HG02610 (cell line): ENCODE measurements around the gene MBOAT7.
"Not testable (repeated sequence)": the region's sequence is repeated elsewhere in the genome, so short reads cannot be mapped to it uniquely, and the experiment has no call there.

Experiments used
- ATAC-seq: cut with Tn5 transposase; IDR thresholded peaks from one replicate; pipeline ENCODE4 v1.9.1; 2021; ENCODE audit warnings: mild to moderate bottlenecking, moderate library complexity; ENCODE audit not compliant: unreplicated experiment

The MBOAT7 gene

DNA sequence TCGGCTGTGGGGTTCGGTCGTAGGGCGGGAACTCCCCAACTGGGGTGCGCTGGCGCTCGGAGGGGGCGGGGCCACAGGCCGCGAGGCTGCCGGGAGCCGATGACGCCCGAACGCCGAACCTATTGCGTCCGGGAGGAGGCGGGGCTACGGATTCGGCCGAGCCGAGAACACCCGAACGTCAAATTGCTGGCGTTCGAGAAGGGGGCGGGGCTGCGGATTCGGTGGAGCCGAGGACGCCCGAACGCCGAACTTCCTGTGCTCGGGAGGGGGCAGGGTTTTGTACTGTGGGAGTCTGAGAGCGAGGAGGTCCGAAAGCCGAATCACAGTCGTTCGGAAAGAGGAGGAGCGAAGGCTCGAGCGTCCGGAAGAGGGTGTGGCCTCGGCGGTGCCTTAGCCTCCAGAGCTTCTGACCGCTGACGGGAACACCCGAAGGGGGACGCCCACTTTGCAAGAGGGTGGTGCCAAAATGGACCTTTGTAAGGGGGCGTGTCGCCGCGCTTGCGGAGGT is 1.2 kb upstream of the MBOAT7 start:
- ATAC-seq, result peak; percentile 49

DNA sequence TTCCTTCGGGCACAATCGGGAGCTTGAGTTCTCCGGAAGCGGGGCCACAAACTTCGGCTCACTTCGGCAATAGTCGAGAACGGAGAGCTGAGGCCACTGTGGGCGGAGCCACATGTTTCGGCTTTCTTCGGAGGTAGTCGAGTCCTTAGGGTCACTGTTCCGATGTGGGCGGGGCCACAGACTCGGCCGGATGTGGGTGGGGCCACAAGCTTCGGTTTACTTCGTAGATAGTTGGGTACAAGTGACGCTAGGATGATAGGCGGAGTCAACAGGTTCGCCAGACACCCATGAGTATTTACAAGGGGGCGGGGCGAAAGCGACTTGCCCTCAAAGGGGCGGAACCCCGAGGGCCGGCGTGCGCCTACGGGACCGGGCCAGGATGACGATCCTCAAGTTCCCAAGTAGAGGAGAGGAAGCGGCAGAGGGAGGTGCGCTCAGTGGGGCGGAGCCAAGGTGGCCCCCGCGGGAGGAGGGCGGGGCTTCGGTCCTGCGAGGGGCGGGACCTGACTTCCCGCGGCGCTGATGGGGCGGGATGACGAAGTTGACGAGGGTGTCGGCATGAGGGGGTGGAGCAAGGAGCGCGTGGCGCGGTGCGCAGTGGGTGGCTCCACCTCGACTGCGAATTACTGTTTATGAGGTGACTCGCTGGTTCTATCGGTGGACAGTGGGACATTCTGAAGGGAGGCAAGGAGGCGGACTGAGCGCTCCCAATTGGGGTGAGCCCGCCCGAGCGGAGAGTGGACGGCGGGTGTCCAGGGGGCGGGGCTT is 539 bp upstream of the MBOAT7 start:
- ATAC-seq, result peak; percentile 48

DNA sequence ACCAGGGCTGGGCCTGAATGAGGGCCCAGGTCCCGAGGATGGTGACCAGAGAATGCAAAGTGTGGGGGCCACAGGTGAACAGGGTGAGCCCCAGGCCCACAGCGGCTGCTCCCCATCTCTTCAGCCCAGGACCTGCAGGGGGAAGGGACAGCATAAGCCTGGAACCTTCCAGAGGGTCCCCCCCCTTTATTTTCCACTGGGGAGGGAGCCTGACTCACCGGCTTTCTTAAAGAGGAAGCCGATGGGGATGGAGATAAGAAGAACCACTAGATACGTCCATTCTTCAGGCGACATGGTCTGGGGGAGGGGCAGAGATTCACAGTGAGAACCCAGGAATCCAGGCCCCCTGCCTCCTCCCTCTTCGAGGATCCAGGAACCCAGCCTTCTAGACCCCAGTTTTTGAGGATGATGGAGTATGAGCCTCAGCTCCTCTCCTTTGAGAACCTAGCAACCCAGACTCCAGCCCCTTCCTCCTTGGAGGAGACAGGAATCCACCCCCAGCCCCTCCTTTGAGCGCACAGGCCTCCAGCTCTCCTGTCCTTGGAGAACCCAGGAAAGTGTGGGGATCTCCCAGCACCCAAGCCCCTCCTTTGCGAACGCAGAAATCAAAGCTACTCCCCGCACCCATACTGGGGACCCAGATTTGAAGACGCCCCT is 1.0 kb downstream of the MBOAT7 start:
- ATAC-seq, result no peak

DNA sequence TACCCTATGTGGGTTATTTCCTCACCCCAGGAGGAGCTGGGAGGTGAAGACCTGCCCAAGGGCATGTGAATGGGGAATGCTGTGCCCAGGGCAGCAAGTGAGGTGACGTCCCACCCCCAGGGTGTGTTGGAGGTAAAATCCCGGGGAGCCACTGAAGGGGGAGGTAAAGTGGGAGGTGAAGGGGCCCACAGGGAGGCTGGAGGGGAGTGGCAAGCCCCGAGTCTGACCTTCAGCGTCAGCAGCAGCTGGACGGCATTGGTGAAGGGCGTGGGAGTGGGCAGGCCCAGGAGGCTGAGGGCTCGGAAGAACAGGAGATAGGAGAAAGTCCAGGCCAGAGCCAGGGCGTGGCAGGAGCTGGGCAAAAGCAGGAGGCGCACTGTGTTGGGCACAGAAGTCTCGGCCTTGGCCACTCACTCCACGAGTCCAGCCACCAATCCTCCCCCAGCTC is 2.4 kb downstream of the MBOAT7 start:
- no peak for ATAC-seq

DNA sequence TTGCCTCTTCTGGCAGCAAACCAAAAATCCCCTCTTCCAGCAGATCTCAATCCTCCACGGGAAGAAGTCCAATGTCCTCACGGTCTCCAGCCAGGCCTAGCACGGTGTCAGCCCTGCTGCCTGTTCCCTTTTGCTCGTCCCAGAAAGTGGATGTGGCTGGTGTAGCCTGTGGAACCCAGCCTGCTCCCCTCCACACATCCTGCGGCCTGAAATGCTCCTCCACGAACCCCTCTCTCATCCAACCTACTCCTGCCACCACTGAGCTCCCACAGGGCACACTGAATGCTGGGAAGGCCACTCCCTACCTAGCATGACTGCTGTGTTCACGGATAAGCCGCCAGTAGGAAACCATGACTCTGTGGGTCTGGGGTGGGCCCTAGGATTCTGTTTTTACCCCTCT is 3.0 kb downstream of the MBOAT7 start:
- ATAC-seq, result no peak

DNA sequence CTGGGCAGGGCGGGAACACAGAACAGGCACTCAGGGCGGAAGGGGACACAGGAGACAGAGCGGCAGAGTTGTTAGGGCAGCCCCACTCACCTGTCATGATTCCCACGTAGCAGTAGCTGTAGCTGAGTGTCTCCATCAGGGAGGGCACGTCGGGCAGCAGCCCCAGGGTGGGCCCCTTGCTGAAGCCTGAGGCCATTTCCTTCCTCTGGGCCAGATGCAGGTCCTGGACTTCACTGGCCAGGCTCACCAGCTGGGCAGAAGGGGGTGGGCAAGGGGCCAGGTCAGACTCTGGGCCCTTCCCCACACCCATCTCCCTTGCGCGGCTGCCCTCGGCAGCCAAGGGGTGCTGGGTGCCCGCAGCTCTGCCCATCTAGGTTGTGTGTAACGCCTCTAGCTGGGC is 5.9 kb downstream of the MBOAT7 start:
- no peak for ATAC-seq

DNA sequence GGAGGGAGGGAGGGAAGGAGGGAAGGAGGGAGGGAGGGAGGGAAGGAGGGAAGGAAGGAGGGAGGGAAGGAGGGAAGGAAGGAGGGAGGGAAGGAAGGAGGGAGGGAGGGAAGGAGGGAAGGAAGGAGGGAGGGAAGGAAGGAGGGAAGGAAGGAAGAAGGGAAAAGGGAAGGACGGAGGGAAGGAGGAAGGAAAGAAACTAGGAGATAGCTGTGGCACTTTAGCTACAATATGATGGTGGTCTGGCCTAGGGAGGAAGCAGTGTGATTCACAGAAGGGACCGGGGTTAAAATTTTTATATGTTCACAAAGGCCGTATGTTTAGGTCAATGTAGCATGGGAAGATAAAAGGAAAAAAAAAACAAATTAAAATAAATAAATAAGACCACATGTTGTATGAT is 7.5 kb downstream of the MBOAT7 start:
- not testable (repeated sequence) for ATAC-seq

DNA sequence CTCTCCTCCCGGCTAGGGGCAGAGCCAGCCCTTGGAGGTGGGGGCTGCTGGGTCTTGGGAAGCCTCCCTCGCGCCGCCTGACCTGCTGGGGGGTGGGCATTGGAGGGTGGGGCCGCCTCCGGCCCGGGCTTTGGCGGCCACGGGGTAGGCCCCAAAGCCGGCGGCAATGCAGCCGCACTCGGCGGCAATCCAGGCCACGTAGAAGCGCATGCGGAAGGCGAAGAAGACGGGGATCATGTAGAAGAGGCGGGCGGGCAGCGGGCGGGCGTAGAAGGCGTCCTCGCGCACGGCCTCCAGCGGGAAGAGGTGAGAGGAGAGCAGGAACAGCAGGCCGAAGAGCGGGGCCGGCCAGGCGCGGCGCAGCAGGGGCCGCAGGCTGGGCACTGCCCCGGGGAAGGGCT is 8.7 kb downstream of the MBOAT7 start:
- no peak for ATAC-seq

DNA sequence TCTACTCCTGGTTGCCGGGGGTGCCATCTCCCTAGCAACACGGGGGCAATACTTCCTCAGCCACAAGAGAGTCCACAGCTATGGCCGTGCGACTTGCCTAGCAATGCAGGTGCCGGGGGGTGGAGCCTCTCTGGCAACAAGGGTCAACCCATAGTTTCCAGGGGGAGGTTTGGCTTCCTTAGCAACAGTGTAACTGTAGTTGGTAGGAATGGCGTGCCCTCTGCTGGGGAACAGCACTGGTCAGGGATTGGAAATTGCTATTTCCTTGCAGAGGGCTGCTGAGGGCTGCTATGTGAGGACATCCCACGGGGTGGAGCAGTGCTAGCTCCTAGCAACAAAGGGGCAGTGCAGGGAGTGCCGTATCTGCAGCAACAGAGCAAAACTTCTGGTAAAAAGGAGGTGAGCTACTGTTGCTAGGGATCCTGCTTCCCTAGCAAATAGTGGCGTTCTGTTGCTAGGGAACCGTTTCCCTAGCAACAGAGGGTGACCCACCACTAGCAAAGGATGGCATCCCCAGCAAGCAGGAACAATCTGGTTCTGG is 9.4 kb downstream of the MBOAT7 start:
- ATAC-seq, result no peak

DNA sequence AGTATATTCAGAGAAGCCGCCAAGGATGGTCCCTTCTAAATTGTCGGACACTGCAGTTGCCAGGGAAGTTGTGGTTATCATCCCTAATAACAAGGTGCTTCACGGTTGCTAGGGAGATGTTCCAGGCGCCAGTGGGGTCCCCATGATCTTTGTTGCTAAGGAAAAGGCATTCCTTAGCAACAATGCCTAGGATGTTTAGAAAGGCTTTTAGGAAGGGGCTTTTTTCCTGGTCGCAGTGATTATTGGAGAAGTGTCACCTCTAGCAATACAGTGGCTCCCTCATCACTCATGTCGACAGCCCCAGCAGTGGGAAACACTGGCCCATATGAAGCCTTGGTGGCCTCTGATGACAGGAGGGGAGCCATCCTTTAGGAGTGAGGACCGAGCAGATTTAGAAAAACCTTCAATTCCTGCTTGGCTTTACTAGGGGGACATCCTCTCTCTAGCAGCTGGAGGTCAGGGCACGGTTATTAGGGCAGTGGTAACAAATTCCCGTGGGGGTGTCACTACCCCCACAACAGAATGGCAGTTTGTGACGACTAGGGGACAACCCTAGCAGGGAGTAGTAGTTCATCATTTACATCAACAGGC is 10.0 kb downstream of the MBOAT7 start:
- no peak for ATAC-seq

DNA sequence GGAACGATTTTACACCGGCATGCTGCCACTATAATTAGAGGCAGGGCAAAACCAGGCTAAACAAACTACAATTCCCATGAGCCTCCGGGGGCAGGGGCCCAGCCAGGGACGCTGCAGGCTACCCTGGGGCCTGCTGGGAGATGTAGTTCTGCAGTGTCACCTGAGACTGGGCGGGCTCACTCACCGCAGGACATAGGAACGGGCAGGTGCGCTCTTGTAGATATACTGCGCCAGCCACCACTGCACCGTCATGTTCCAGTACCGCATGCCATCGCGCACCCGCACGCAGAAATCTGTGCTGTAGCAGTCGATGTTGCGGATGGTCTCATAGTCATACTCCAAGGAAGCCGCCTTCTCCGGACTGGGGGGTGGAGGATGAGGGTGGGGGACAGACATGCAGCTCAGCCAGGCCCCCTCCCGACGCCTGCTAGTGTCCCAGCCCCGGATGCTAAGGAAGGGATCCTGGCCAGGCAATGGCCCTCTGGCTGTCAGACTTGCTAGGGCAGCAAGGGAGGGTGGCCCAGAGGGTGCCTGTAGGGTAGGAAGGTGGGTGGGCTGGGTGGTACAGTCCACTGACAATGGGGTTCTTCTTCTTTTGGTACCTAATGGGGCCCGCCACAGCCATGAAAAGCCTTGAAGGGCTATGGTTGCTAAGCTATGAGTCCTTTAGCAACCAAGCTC is 10.7 kb downstream of the MBOAT7 start:
- no peak for ATAC-seq

DNA sequence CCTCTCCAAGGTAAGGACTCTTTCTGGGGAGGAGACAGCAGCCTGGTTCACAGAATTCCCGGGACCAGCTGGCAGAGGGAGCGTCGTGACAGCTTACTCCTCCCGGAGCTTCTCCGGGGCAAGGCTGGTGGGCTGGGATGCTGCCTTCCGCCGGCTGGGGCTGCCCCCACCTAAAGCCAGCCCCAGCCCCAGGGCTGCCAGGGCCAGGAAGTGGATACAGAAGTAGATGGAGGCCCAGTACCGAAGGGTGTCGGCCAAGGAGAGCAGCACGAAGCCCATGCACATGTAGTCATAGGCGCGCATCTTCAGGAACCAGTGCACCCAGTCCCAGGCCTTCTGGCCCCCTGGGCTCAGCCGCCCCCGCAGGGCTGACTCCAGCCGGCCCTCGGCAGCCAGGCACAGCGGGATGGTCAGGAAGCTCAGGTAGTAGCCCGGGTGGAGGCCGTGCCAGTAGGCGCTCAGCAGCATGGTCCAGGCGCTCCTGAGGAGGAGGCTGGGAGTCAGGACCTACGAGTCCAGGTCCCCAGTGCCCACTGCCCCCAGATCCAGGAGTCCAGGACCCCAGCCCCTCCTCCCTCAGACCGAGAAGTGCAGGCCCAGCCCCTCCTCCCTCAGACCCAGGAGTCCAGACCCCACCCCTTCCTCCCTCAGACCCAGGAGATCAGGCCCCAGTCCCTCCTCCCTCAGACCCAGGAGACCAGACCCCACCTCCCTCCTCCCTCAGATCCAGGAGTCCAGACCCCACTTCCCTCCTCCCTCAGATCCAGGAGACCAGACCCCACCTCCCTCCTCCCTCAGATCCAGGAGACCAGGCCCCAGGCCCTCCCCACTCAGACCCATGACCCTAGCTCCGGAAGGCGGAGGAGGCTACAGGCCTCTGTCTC is 15.2 kb downstream of the MBOAT7 start:
- no peak for ATAC-seq

DNA sequence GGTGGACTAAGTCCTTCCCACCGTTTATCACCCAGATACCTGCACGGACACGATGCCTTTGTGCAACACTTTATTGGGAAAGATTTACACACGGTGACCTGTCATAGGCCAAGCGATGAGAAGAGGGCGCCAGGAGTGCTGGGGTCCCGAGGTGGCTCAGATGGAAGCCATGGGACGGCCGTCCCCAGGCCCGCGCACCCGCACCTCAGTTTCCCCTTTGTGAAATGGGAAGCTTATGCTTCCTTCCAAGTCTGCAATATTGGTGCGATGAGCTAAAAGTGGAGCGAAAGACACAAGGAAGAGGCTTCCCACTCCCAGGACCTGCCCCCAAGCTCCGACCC is 16.1 kb downstream of the MBOAT7 start:
- no peak for ATAC-seq

DNA sequence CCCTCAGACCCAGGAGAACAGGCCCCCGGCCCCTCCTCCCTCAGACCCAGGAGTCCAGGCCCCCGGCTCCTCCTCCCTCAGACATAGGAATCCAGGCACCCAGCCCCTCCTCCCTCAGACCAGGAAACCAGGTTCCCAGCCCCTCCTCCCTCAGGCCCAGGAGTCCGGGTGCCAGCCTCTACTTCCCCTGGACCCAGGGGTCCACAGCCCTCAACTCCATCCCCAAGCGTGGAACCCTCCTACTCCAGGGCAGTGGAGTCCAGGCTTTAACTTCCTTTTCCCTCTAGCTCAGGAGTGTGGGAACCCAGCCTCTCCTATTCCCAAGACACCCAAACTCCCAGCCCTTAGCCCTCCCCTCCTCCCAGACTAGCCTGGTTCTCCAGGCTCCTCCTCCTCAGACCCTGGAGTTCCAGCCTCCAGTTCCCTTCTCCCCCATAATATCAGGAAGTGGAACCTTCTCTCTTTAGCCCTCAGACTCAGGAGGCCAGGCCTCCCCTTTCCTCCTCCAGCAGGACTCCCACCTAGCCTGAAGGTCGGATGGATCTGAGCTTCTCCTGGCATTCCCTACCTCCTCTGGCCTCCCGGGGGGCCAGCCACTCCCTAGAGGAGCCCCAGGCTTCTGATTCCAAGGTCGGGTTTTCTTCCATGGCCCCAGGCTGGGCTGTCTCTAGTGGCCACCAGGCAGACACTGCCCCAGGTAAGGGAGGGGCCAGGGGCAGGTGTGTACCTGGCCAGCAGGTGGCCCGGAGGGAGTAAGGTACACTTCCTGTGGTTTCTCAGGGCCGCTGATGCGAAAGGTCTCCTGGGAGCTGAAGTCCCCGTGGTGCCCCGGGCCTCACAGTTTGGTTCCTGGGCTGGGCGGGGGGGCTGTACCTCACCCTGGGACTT is 16.7 kb downstream of the MBOAT7 start, which contains the start of gene TMC4:
TSS of gene TMC4 (minus strand) at position 690 of the 888 bp plus-strand sequence. CDS start at position 647, 43 bp downstream.
- ATAC-seq, result no peak

DNA sequence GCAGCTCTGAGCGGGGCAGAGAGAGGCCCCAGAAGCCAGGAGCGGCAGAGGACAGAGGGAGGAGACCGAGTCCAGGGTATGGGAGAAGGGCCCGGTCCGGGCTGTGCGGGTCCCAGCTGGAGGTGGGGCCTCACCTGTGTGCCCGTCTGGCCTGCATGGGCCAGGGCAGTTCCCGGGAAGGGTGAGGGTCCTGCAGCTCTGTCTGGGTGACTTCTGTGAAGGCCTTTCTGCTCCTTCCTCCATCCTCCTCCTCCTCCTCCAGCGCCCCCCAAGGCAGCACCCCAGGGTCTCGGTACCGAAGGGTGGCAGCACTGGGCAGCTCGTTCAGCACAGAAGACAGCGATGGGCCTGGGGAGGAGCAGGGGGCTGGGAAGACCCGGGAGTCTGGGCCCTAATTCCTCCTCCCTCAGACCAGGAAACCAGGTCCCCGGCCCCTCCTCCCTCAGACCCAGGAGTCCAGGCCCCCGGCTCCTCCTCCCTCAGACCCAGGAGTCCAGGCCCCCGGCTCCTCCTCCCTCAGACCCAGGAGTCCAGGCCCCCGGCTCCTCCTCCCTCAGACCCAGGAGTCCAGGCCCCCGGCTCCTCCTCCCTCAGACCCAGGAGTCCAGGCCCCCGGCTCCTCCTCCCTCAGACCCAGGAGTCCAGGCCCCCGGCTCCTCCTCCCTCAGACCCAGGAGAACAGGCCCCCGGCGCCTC is 17.5 kb downstream of the MBOAT7 start:
- not testable (repeated sequence) for ATAC-seq

DNA sequence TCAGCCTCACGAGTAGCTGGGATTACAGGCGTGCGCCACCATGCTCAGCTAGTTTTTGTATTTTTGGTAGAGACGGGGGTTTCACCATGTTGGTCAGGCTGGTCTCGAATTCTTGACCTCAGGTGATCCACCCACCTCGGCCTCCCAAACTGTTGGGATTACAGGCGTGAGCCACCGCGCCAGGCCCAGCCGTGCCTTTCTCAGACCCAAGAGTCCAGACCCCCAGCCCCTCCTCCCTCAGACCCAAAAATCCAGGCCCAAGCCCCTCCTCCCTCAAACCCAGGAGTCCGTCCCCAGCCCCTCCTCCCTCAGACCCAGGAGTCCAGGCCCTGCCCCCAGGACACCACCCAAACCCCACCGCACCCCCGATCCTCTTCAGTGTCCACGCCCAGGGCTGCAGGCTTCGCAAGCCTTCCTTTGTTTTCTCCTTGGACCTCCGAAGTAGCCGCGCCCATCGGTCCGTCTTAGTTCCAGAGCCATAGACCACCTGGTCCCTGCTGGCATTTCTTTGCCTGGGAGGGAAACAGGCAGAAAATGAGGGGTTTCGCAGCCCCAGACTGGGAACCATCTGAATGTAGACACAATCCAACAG is 20.1 kb downstream of the MBOAT7 start:
- no peak for ATAC-seq

DNA sequence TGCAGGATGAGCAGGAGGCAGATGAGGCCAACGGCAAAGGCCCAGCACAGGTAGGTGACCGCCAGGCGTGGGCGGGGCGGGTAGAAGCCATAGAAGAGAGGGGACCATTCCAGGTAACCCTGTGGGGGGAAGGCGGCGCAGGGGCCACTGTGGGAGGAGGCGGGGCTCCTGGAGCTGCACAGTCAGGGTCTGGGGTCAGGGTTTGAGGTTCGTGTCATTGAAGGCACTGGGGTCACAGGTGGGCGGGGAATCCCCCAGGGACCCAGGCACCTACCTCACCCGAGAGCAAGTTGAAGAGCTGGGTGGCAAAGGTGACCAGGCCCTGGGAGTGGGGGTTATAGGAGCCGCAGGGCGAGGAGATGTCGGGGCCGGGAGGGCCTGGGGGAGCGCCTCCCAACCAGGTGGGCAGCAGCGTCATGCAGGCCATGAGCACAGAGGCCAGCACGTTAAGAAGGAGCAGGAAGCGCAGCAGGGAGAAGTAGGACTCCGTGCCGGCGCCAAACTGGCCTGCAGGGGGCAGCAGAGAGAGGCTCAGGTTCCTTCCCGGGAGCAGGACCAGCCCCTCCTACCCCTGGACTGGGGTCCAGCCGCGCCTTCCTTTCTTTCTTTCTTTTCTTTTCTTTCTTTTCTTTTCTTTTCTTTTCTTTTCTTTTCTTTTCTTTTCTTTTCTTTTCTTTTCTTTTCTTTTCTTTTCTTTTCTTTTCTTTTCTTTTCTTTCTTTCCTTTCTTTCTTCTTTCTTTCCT is 21.0 kb downstream of the MBOAT7 start:
- ATAC-seq, result no peak
